ENCODE data around the gene EYA3. TPM values are rescaled to one million over a fixed set of nuclear protein-coding genes. Genes with fewer than 3 reads are reported as not detected.

EYA3 gene
- total and polyA plus RNA-seq, 10 of the 15 experiments (the other 5 are each of a cell fraction or from before 2014, with no cell fraction given), result 13.0 to 46.6 (median 23.4) TPM

GRCh38 chr1:28091043-28091781 is 2.8 kb upstream of the EYA3 start:
- in situ Hi-C loops (cut with MboI) (loop anchor here (5.0 kb wide), 1 partner anchor 116 kb away; no protein-coding TSS in a partner anchor), intact Hi-C loops (cut with micrococcal nuclease; ENCODE audit: unreplicated experiment) (loop anchor here (1.0 to 2.0 kb wide), 6 partner anchors 22 to 118 kb away; no protein-coding TSS in a partner anchor)
- H3K4me1 ChIP-seq (ENCODE audit: control insufficient read depth, insufficient read depth, low read length), result peaks cover 14% of the 10 kb centered on the region
- H4K20me1 ChIP-seq (ENCODE audit: control insufficient read depth, insufficient read depth), result no peaks in the 10 kb centered on the region
- H3K27me3 ChIP-seq (replicated peaks in 1 of 2; ENCODE audit: control insufficient read depth in 2 of 2, insufficient read depth in 2 of 2, low read length in 1 of 2), result no peaks in the 10 kb centered on the region
- no peak overlapping the region for H3K4me3 ChIP-seq
- under 1% methylated on average over 6 of the region's 6 CpGs for WGBS (ENCODE audit: insufficient coverage, insufficient replicate concordance, low lambda C conversion rate, missing lambda C conversion rate)
- peak; percentile 65 for DNase-seq (ENCODE audit: low read depth, low spot score)
- ChIA-PET CTCF (interaction anchor here (0.6 to 10.2 kb wide), 40 partner anchors 10 to 237 kb away, joined by 3 to 317 read pairs (median 6); partner anchors contain the start of genes ATP5IF1, MED18 and PTAFR), POLR2A (interaction anchor here (0.6 to 3.3 kb wide), 19 partner anchors 14 to 217 kb away, joined by 3 to 28 read pairs (median 6); partner anchors contain the start of gene PTAFR), RAD21 (ENCODE audit: unreplicated experiment) (interaction anchor here (0.6 to 10.4 kb wide), 37 partner anchors 10 to 955 kb away, joined by 3 to 207 read pairs (median 5); partner anchors contain the start of genes ATP5IF1 and PTAFR), SMC1A (ENCODE audit: uncharacterized antibody, unreplicated experiment) (interaction anchor here (0.7 to 14.0 kb wide), 44 partner anchors 10 to 786 kb away, joined by 3 to 445 read pairs (median 5); partner anchors contain the start of gene PTAFR)
- FAIRE-seq, result no peak
- H3K27ac ChIP-seq (ENCODE audit: control insufficient read depth, insufficient read depth), result no peak overlapping the region
- peak; percentile 15 for ATAC-seq
- no peaks in the 10 kb centered on the region for H3K36me3 ChIP-seq (ENCODE audit: control insufficient read depth in 2 of 2, insufficient read depth in 2 of 2, low read length in 1 of 2)
- no TSS peak for BruUV-seq (replicated peaks)
- H3K79me2 ChIP-seq (ENCODE audit: control insufficient read depth, insufficient read depth, low read length), result peaks cover 23% of the 10 kb centered on the region
- no peaks in the 10 kb centered on the region for H3K9me3 ChIP-seq (replicated peaks; ENCODE audit: control insufficient read depth, insufficient read depth, low read length)
- H2AFZ ChIP-seq (ENCODE audit: control insufficient read depth, low read depth, low read length), result peak overlapping the region; percentile 76
- H3K9ac ChIP-seq (ENCODE audit: control insufficient read depth, insufficient read depth, low read length), result no peak overlapping the region
- H3K4me2 ChIP-seq (ENCODE audit: control insufficient read depth, insufficient read depth), result no peak overlapping the region; the same call in 1 of the 2 replicates
- TF ChIP-seq ZNF217 (IDR thresholded peaks at IDR 0.05) (peak; percentile 31; the same call in 1 of the 2 replicates), FOXM1 (IDR thresholded peaks at IDR 0.05; ENCODE audit: low read depth, low read length) (peak; percentile 68; the same call in 1 of the 2 replicates), SMARCA5 (IDR thresholded peaks at IDR 0.05) (peak; percentile 76; the same call in 1 of the 2 replicates), ZBTB40 (IDR thresholded peaks at IDR 0.05; ENCODE audit: borderline replicate concordance) (no peak), TAF1 (IDR thresholded peaks at IDR 0.05; ENCODE audit: borderline replicate concordance, low read depth, low read length) (no peak), KAT2A (conservative IDR thresholded peaks at IDR 0.05; ENCODE audit: control insufficient read depth, low read depth, low read length) (no peak), RUNX3 (IDR thresholded peaks at IDR 0.05; ENCODE audit: low read length) (peak; percentile 46; the same call in 1 of the 2 replicates), POU2F2 (IDR thresholded peaks at IDR 0.05; ENCODE audit: borderline replicate concordance, low read depth, low read length) (peak; percentile 80; the same call in 1 of the 3 replicates), HDAC6 (IDR thresholded peaks at IDR 0.05; ENCODE audit: unreplicated experiment) (no peak), MEF2A (IDR thresholded peaks at IDR 0.05; ENCODE audit: insufficient read depth, low read depth, low read length) (0 out of 2 replicates have a peak, but pooled peaks have one; percentile 24), YY1 (IDR thresholded peaks at IDR 0.05; ENCODE audit: low read depth, low read length) (peak; percentile 77), ZNF207 (IDR thresholded peaks at IDR 0.05; ENCODE audit: borderline replicate concordance) (peak; percentile 34; the same call in 1 of the 2 replicates), EGR1 (IDR thresholded peaks at IDR 0.05; ENCODE audit: borderline replicate concordance in 1 of 2, low read depth in 2 of 2, low read length in 2 of 2) (no peak), NR2F1 (conservative IDR thresholded peaks at IDR 0.05) (no peak), SKIL (IDR thresholded peaks at IDR 0.05; ENCODE audit: low read depth, poor library complexity, severe bottlenecking) (peak; percentile 62), IKZF2 (IDR thresholded peaks at IDR 0.05) (peak in 1 of 2 experiments; percentile 39; a peak in 1 of 4 replicates)
